ENCODE measurements around the gene RIPK1.
"Not testable (repeated sequence)": the region's sequence is repeated elsewhere in the genome, so short reads cannot be mapped to it uniquely, and the experiment has no call there.

The RIPK1 gene

GRCh38 chr6:3045369-3045768 is 22.9 kb upstream of the RIPK1 start:
- no peak for DNase-seq (ENCODE audit: extremely low read depth in 1 of 2, low read depth in 1 of 2)

- no peak for DNase-seq (ENCODE audit: extremely low read depth in 1 of 2, low read depth in 1 of 2)
Measured at GRCh38 chr6:3045777-3046176, 22.5 kb upstream of the RIPK1 start.

- no peak for DNase-seq (ENCODE audit: extremely low read depth in 1 of 2, low read depth in 1 of 2)
Measured at GRCh38 chr6:3046295-3046694, 22.0 kb upstream of the RIPK1 start.

- DNase-seq (ENCODE audit: extremely low read depth in 1 of 2, low read depth in 1 of 2): not testable (repeated sequence)
Measured at GRCh38 chr6:3048009-3048408, 20.3 kb upstream of the RIPK1 start.

- DNase-seq (ENCODE audit: extremely low read depth in 1 of 2, low read depth in 1 of 2): no peak
Measured at GRCh38 chr6:3052481-3053230, 15.6 kb upstream of the RIPK1 start.

- DNase-seq (ENCODE audit: extremely low read depth in 1 of 2, low read depth in 1 of 2): no peak
Measured at GRCh38 chr6:3053231-3053508, 15.1 kb upstream of the RIPK1 start.

GRCh38 chr6:3054229-3055157 is 13.8 kb upstream of the RIPK1 start:
- DNase-seq (ENCODE audit: extremely low read depth in 1 of 2, low read depth in 1 of 2): not testable (repeated sequence)

GRCh38 chr6:3055158-3055499 is 13.2 kb upstream of the RIPK1 start:
- not testable (repeated sequence) for DNase-seq (ENCODE audit: extremely low read depth in 1 of 2, low read depth in 1 of 2)

GRCh38 chr6:3057063-3057770 is 11.1 kb upstream of the RIPK1 start:
- DNase-seq (ENCODE audit: extremely low read depth in 1 of 2, low read depth in 1 of 2): no peak

GRCh38 chr6:3058957-3059356 is 9.3 kb upstream of the RIPK1 start:
- DNase-seq (ENCODE audit: extremely low read depth in 1 of 2, low read depth in 1 of 2): no peak

- DNase-seq (ENCODE audit: extremely low read depth in 1 of 2, low read depth in 1 of 2): not testable (repeated sequence)
Measured at GRCh38 chr6:3060092-3060491, 8.2 kb upstream of the RIPK1 start.

- DNase-seq (ENCODE audit: extremely low read depth in 1 of 2, low read depth in 1 of 2): no peak
Measured at GRCh38 chr6:3061501-3061941, 6.8 kb upstream of the RIPK1 start.

- not testable (repeated sequence) for DNase-seq (ENCODE audit: extremely low read depth in 1 of 2, low read depth in 1 of 2)
Measured at GRCh38 chr6:3063340-3063732, 5.0 kb upstream of the RIPK1 start.

- DNase-seq (ENCODE audit: extremely low read depth in 1 of 2, low read depth in 1 of 2): peak; percentile 73 to 86
Measured at GRCh38 chr6:3063733-3064700, 4.3 kb upstream of the RIPK1 start.

GRCh38 chr6:3071568-3071967 is 3.3 kb downstream of the RIPK1 start:
- no peak for DNase-seq (ENCODE audit: extremely low read depth in 1 of 2, low read depth in 1 of 2)

GRCh38 chr6:3072798-3073197 is 4.5 kb downstream of the RIPK1 start:
- no peak for DNase-seq (ENCODE audit: extremely low read depth in 1 of 2, low read depth in 1 of 2)

GRCh38 chr6:3073382-3073781 is 5.1 kb downstream of the RIPK1 start:
- no peak for DNase-seq (ENCODE audit: extremely low read depth in 1 of 2, low read depth in 1 of 2)

GRCh38 chr6:3075772-3076113 is 7.4 kb downstream of the RIPK1 start:
- DNase-seq (ENCODE audit: extremely low read depth in 1 of 2, low read depth in 1 of 2): no peak

- DNase-seq (ENCODE audit: extremely low read depth in 1 of 2, low read depth in 1 of 2): no peak
Measured at GRCh38 chr6:3076320-3076719, 8.0 kb downstream of the RIPK1 start.

- DNase-seq (ENCODE audit: extremely low read depth in 1 of 2, low read depth in 1 of 2): no peak
Measured at GRCh38 chr6:3077430-3077829, 9.1 kb downstream of the RIPK1 start.

- not testable (repeated sequence) for DNase-seq (ENCODE audit: extremely low read depth in 1 of 2, low read depth in 1 of 2)
Measured at GRCh38 chr6:3078952-3079351, 10.7 kb downstream of the RIPK1 start.
